ENCODE measurements around the gene CCDC85C. TPM values are rescaled to one million over a fixed set of nuclear protein-coding genes. Genes with fewer than 3 reads are reported as not detected.
"Not testable (repeated sequence)": the region's sequence is repeated elsewhere in the genome, so short reads cannot be mapped to it uniquely, and the experiment has no call there.

CCDC85C gene
- total RNA-seq (2014; rRNA removed; shearing (Covaris generic)): 16.6 and 19.4 TPM in 2 replicates

DNA sequence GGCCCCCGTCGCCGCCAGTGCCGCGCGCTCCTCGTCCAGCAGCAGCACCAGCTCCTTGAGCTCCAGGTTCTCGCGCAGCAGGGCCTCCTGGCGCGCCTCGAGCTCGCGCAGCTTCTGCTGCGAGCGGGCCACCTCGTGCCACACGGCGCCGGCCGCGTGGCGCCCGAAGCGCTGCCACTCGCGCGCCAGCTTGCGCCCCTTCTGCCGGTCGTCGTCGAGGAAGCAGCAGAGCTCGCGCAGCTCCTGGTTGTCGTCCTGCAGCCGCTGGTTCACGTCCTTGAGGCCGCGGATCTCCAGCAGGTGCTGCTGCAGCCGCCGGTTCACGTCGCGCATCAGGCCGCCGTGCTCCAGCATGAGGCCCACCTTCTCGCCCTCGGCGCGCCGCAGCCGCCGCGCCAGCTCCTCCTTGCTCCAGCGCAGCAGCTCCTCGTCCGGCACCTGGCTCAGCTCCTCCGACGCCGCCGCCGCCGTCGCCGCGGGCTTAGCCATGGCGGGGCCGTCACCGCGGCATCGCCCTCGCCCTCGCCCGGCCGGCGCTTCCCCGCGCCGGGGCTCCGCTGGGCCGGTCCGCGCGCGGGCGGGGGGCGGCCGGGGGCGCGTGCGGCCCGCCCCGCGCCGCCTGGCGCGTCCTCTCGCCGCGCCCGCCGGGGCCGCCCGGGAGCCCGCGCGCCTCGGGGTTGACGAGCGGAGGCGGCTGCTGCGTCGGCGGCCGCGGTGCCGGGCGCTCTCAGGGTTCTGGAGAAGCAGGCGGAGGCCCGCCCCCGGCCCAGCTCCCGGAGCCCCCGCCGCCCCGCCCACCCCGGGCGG, at the start of gene CCDC85C:
TSS of gene CCDC85C (minus strand) at position 737 of the 807 bp plus-strand sequence. CDS start at position 489, 248 bp downstream.
- DNase-seq (ENCODE audit: low read depth): peak; percentile 79

DNA sequence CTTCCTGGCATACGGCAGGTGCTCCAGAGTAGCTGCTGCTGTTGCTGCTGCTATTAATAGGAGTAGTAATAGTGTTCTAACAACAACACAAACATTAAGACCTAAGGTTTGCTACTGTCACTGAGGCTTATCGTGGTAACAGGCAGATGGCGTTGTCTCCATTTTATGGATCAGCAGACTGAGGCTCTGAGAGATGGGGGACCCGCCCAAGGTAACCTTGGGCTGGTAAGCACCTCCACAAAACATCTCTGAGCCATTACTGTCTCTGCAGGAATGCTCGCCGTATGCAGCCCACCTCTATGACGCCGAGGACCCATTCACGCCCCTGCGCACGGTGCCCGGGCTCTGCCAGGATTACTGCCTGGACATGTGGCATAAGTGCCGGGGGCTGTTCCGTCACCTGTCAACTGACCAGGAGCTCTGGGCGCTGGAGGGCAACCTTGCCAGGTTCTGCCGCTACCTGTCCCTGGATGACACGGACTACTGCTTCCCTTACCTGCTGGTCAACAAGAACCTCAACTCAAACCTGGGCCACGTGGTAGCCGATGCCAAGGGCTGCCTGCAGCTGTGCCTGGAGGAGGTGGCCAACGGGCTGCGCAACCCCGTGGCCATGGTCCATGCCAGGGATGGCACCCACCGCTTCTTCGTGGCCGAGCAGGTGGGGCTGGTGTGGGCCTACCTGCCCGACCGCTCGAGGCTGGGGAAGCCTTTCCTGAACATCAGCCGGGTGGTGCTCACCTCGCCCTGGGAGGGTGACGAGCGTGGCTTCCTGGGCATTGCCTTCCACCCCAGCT, 48.1 kb upstream of the CCDC85C start:
- no peak for DNase-seq (ENCODE audit: low read depth)

DNA sequence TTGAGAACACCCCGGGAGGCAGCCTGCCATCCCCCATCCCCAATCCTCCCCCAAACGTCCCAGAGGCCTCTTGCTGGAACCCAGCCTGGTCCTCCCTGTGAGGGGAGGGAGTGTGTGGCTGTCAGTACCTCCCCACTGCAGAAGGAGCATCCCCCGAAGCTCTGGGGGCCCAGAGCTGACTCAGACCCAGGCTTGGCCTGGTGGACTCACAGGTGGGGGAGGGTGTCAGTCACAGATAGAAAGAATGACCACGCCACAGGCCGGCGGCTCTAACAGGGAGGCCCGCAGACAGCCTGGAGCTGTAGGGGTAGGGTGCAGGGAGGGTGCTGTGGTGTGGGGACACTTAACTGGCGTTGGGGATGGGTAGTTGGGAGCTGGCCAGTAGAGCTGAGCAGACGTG, 46.2 kb upstream of the CCDC85C start:
- DNase-seq (ENCODE audit: low read depth): no peak

DNA sequence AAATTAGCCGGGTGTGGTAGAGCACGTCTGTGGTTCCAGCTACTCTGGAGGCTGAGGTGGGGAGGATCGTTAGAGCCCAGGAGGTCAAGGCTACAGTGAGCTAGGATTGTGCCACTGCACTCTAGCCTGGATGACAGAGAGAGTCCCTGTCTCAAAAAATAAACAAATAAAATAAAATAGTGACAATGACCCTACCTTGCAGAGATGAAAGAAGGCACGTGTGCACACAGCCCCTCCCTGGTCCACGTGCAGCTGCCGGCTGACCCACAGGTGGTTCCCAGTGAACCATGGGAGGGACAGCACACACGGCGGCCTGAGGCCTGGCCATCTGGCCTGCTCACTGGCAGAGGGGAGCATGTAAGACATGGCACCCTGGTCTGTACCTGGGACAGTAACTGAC, 45.6 kb upstream of the CCDC85C start:
- no peak for DNase-seq (ENCODE audit: low read depth)

DNA sequence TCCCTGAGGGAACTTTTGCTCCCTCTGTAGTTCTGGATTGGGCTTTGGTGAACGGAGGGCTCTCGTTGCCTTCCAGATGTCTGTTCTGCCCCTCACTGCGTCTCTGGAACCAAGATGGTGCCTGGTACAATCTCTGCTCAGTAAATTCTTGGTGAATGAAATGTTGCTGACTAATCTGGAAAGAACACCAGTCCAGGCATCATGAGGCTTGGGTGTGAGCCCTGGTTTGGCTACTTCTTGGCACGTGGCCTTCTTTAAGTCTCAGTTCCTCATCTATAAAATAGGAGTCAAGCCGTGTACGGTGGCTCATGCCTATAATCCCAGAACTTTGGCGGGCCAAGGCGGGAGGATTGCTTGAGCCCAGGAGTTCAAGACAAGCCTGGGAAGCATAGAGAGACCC, 45.2 kb upstream of the CCDC85C start:
- DNase-seq (ENCODE audit: low read depth): peak; percentile 41

DNA sequence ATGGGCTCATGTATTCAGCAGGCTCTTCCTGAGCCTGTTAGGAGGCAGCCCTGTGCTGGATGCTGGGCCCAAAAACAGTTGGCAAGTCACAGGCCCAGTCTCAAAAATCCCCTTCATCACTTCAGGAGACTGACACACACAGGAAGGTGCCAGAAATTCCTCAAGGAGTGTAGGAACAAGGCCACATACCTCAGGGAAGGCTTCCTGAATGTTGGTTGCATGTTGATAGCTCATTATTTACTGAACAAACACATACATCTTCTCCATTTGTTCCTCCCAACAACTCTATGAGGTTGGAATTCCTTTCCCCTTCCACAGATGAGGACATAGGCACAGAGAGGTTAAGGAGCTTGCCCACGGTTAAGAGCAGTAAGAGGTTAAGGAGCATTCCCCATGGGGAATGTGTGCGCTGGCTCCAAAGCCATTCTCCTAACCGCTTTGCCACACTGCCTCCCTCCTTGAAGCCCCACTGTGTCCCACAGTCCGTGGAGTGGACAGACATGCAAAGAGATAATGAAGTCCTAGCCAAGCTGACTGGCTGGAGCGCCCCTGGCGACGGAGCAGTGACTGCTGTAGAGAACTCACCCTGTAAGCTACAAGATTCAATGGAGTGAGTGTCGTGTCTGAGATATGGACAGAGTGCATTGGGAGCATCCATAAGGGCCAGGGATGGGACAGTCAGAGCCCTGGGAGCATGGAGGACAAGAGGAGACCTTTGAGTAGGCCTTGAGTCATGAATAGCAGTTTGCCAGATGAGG, 44.2 kb upstream of the CCDC85C start:
- DNase-seq (ENCODE audit: low read depth): no peak

DNA sequence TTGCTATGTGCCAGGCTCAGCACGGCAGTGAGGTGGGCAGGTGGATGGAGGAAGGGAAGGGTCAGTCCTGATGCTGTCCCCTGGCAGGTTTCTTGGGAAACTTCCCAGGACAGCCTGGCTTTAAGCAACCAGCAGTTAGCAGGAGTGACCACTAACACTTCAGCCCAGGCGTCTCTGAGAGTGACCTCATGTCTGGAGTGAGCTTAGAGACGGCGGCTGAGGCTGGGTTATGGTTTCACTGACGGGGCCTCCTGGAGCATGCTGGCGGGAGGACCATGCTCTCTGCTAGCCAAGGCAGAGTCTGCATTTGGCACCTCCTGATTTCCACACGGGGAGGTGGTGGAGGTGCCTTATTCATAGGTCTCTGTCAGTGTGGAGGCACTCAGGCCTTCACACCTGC, 43.4 kb upstream of the CCDC85C start:
- DNase-seq (ENCODE audit: low read depth): no peak

DNA sequence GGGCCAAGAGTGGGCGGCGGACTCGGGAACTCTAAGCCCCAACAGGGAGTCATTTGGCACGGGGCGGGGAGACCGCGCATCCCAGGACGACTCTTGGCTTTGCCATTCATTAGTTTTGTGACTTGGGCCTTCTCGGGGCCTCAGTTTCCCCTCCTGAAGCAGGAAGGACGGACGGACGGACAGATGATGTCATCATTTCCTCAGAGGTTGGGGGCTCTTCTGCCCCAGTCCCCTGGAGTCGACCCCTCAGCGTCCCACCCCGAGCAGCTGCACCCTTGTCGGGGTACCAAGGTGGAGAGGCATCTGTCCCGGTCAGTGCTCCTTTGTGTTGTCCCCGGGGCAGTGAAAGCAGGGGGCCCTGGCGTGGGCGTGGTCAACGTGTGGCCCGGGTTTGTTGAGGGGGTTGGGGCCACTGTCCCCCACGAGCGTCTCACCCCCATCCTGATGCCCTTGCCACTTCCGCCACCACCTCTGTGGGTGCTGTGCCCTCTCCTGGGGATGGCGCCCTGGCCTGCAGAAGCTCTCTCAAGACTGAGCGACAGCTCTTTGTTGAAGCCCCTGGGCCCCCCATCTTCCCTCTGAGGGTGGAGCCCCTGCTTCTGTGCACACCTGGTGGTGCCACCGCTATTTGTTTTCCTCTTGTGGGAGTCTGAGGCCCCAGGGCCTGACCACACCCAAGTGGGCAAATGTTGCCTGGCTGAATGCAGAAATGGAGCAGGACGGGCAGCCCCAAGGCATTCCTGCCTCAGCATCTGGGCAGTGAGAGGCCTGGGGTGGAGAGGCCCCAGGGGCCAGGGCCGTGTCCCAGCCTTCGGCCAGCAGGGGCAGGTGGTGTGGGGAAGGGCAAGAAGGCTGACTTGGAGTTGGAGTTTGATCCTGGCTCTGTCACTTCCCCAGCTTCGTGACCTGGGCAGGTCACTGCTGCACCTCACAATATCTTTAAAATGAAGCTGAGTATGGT, 41.8 kb upstream of the CCDC85C start:
- DNase-seq (ENCODE audit: low read depth): no peak

DNA sequence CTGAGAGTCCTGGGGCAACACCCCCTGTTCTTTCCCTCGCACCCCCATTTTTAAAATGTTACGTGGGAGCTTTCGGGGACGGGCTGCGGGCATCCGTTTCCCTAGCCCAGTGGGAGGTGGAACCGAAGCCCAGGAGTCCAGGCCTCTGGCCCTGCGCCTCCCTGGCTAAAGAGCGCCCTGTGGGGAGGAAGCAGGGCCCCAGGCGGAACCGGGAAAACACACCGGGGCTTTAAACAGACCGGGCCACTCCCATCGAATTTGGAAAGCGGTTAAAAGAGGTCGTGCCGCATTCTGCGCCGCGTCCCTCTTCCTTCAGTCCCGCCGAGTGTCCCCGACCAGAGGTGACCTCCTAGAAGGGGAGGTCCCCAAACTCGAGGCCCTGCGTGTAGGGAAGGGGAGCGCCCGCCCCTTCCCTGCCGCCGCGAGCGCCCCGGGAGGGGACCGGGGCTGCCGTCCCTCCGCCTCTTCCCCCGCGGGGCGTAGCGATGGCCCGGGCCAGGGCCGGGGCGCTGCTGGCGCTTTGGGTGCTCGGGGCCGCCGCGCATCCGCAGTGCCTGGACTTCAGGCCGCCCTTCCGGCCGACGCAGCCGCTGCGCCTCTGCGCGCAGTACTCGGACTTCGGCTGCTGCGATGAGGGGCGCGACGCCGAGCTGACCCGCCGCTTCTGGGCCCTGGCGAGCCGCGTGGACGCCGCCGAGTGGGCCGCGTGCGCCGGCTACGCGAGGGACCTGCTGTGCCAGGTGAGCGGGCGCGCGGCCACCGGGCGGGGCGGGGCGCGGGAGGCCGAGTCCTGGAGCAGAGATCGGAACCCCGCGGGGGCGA, 40.9 kb upstream of the CCDC85C start, which contains the start of gene HHIPL1:
TSS of gene HHIPL1 (plus strand) at position 407 of the 822 bp plus-strand sequence. CDS start at position 486, 79 bp downstream.
- peak; percentile 48 for DNase-seq (ENCODE audit: low read depth)

DNA sequence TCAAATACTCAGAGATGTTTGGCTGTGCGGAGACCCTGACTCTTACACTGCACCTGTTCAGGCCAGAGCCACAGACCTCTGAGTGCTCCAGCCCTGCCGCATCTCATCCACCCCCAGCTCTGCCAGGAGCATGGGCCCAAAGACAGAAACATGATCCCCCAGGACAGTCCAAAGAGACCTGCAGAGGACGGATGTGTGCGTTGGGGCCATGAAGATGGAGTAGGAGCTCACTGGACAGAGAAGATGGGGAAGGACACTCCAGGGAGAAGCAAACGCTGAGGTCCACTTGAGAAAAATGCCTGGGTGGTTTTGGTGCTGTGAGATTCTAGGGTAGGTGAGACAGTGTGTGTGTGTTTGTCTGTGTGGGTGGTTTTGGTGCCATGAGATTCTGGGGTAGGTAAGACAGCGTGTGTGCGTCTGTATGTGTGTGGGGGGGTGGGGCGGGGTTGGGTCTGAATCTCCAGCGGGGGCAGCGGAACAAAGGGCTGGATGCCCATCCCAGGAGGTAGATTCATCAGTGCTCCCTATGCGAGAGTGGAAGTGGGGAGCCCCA, 40.1 kb upstream of the CCDC85C start:
- no peak for DNase-seq (ENCODE audit: low read depth)

DNA sequence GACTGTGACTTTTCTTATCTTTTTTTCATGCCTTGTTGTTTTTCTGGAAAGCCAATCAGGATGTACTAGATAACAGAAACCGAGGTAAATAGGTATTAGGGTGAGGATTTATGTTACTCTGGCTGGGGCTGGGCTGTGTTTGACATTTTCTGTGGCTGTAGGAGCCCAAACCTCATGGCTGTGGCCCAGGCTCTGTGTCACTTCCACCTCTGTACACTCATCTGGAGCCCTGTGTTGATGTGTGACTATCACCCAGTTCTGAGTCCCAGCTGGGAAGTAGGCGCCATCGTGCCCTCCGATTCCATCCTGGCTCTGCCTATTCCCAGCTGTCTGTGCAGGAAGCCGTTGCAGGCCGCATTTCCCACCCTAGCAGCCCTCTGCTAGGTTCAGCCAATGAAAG, 39.3 kb upstream of the CCDC85C start:
- no peak for DNase-seq (ENCODE audit: low read depth)

DNA sequence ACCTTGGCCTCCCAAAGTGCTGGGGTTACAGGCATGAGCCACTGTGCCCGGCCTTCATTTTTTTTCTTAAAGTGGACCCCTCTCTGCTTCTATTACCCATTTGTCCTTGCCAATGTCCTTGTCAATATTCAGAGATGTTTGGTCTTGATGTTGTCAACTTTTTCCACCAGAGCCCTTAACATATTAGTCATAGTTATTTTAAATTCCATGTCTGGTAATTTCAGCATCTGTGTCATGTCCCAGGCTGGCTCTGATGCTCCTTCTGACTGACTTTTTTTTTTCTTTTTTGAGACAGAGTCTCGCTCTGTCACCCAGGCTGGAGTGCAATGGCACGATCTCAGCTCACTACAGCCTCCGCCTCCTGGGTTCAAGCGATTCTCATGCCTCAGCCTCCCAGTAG, 38.8 kb upstream of the CCDC85C start:
- DNase-seq (ENCODE audit: low read depth): not testable (repeated sequence)

DNA sequence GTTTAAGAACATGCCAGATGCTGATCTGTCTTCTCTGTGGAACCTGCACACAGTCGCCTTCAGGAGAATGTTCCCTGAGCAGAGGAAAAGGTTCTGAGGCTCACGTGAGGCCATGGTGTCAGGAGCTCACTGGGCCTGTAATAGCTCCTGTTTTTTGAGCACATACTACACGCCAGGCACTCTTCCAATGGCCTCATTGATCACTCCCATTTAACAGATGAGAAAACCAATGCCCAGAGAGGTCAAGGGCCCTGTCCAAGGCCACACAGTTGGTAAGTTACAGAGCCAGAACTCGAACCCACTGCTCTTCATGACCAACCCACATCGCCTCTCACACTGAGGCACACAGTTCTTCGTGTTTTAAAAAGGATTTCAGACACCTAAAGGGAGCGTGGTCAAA, 33.6 kb upstream of the CCDC85C start:
- no peak for DNase-seq (ENCODE audit: low read depth)

DNA sequence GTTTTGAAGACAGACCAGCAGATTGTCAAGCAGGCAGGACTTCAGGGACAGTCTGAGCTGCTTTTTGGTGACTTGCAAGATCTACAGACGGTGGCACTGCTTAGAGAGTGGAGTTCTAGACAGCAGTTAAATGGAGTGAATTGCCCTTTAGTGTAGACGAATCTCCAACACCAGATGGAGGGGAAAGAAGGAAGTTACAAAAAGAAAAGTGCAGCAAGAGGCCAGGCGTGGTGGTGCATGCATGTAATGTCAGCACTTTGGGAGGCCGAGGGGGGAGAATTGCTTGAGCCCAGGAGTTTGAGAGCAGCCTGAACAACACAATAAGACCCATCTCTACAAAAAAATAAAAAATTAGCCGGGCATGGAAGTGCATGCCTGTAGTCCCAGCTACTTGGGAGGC, 32.5 kb upstream of the CCDC85C start:
- no peak for DNase-seq (ENCODE audit: low read depth)

DNA sequence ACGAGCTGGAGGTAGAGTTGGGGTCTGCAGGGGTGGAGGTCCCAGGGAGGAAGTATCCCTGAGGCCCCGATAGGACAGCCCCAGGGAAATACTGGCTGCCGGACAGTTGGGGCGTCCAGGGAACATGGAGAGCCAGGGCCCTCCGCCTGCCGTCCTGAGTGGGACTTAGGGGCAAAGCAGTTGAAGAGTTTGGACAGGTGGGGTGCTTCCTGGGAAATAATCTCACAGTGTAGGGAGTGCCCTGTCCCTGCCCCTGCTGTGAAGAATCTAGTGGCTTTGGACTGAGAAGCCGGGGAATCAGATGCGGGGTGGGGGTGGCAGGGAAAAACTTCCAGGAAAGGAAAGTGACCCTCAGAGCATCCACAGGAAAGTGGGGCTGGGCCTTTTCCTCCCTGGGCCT, 31.1 kb upstream of the CCDC85C start:
- no peak for DNase-seq (ENCODE audit: low read depth)

DNA sequence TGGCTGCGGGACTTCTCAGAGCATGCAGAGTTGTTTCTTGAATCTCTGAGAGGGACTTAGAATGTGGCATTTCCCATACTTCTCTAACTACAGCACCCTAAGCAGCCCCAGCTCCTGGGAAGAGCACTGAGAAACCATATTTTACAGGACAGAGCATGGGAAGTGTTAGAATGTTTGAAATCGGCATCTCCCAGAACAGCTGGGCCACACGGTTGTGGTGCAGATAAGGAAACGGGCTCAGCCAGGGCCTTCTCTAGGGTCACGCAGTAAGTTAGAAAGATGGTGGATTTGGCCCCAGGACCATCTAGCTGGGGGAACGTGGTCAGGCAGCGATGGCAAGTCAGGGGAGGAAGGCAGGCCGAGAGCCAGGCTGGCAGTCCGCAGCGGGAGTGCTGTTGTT, 30.4 kb upstream of the CCDC85C start:
- DNase-seq (ENCODE audit: low read depth): no peak

DNA sequence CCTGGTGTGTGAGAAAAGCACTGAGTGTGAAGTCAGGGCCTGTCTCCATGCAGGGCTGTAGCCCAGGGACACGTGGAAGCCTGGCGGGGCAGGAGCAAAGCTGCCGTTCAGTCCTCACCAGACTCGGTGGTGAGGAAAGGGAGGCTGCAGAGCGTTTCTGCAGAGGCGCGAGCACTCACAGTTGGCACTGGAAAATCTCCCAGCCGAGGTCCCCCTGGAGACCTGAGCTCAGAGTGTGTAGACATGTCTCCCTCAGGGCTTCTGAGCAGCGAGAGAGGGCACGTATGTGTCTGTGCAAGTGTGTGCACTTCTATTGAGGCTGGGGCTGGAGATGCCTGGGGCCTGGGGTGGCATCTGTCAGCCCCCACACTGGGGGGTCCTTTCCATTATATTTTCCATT, 29.9 kb upstream of the CCDC85C start:
- no peak for DNase-seq (ENCODE audit: low read depth)

DNA sequence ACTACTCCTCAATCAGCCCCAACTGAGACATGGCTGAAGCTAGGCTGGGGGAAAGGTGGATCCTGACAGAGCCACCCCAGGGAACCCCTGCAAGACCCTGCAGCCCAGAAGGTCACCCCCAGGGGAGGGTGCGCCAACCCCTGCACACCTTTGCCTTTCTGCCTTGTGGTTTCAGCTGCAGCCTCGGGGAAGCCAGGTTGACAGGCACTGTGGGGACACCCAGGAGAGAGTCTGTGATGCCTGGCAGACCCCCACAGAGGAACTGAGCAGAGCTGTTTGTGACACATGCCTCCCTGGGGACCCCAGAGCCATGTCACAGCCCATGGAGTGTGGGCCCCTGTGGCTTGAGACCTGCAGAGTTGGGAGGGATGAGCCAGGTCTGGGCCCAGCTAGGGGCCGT, 29.1 kb upstream of the CCDC85C start:
- DNase-seq (ENCODE audit: low read depth): no peak

DNA sequence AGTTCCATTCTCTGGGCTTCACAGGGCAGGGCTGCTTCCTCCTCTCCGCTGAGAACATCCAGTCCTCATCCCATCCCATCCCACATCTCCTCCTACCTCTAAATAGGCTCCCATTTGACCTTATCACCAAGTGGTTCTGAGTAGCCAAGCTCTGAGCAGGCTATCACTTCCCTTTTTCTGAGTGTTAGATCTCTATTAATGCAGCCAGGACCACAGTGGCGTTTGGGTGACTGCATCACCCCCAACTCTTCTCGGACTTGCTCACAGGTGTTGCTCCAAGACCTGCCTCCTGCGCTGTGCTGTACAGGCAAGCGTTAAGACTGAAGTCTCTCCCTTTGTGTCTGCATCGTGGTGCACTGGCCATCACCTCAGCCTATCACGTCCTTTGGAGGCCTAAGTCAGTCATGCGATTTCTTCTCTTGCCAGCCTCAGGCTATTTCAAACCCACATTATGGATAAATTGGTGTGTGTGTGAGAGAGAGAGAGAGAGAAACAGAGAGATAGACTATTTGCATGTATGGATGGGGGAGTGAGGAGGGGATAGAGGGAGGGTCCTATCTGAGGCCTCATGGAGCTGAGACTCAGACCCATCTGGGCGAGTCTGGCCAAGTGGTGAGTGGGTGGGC, 28.5 kb upstream of the CCDC85C start:
- DNase-seq (ENCODE audit: low read depth): no peak

All from Daoy (cell line).